GM18519 (cell line): ENCODE measurements around the gene YJU2.
"Not testable (repeated sequence)": the region's sequence is repeated elsewhere in the genome, so short reads cannot be mapped to it uniquely, and the experiment has no call there.

Source experiments
- ATAC-seq: cut with Tn5 transposase; IDR thresholded peaks from one replicate; pipeline ENCODE4 v1.9.1; 2021; ENCODE audit warnings: mild to moderate bottlenecking, moderate library complexity; ENCODE audit not compliant: unreplicated experiment, low FRiP score

The YJU2 gene

GRCh38 chr19:4227771-4228170, 19.1 kb upstream of the YJU2 start:
- no peak for ATAC-seq

DNA sequence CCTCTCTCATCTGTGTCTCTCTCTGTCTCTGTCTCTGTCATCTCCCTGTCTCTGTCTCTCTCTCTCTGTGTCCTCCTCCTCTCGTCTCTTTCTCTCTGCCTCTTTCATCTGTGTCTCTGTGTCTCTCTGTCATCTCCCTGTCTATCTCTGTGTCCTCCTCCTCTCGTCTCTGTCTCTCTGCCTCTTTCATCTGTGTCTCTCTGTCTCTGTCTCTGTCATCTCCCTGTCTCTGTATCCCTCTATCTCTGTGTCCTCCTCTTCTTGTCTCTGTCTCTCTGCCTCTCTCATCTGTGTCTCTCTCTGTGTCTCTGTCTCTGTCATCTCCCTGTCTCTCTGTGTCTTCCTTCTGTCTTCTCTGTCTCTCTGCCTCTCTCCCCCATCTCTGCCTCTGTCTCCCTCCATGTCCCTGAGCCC, 18.1 kb upstream of the YJU2 start:
- no peak for ATAC-seq

DNA sequence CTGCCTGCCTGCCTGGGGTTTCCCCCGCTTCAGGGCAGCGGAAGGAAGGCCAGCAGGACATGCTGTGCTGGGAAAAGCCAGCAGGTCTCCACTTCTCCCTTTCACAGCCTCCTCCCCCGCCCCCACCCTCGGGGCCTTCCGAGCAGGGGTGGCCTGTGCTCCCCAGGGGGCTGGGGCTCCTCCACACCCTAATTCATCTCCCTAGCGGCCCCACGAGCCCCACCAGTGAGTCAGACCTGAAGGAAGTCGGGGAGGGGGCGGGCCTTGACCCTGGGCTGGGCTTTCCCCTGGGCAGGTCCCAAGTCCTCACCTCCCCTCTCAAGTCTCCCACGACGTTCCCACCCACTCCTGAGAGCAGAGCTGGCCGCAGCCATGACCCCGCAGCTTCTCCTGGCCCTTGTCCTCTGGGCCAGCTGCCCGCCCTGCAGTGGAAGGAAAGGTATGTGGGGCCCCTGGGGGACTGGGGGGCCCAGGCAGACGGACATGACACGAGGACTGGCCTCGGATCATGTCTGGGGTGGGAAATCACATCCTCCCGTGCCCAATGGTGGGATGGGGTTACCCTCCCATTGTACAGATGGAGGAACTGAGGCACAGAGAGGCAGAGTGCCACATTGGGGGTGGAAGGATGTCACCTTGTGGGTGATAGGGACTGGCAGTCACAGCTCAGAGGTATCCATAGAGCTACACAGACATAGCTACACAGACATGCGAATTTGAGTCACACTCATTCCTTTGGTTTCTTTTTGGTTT, 17.5 kb upstream of the YJU2 start, which contains the start of gene EBI3:
TSS of gene EBI3 (plus strand) at position 345 of the 753 bp plus-strand sequence. CDS start at position 373, 28 bp downstream.
- ATAC-seq: no peak

DNA sequence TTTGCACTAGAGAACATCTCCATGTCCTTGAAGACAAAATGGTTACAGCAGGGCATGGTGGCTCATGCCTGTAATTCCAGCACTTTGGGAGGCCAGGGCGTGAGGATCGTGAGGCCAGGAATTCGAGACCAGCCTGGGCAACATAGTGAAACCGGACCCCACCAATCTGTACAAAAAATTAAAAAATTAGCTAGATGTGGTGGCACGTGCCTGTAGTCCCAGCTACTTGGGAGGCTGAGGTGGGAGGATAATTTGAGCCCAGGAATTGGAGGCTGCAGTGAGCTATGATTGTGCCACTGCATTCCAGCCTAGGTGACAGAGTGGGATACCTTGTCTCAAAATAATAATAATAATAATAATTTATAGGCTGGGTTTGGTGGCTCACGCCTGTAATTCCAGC, 16.6 kb upstream of the YJU2 start:
- not testable (repeated sequence) for ATAC-seq

GRCh38 chr19:4231521-4231920, 15.4 kb upstream of the YJU2 start:
- not testable (repeated sequence) for ATAC-seq

- ATAC-seq: not testable (repeated sequence)
Observed at GRCh38 chr19:4232139-4232538, 14.7 kb upstream of the YJU2 start.

GRCh38 chr19:4232614-4233281, 14.1 kb upstream of the YJU2 start:
- no peak for ATAC-seq

DNA sequence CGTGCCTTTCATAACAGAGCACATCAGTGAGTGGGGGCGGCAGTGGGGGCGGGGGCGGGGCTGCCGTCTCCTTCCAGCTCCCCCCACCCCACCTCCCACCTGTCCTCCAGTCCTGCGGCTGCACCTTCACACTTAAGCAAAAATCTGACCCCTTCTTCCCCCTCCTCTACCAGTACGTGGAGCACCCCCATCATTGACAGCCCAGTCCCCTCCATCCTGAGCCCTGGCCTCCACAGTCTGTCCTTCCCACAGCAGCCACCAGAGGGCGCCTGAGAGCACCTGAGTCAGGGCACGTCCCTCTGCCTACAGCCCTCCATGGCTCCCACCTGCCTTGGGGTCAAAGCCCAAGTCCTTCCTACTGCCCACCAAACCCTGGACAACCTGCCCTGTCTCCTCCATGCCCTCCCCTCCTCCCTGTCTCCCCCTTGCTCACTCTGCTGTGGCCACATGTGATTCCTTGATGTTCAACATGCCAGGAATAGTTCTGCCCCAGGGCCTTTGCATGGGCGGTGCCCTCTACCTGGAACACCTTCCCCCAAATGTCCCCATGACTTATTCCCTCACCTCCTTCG, 13.5 kb upstream of the YJU2 start:
- ATAC-seq: no peak

DNA sequence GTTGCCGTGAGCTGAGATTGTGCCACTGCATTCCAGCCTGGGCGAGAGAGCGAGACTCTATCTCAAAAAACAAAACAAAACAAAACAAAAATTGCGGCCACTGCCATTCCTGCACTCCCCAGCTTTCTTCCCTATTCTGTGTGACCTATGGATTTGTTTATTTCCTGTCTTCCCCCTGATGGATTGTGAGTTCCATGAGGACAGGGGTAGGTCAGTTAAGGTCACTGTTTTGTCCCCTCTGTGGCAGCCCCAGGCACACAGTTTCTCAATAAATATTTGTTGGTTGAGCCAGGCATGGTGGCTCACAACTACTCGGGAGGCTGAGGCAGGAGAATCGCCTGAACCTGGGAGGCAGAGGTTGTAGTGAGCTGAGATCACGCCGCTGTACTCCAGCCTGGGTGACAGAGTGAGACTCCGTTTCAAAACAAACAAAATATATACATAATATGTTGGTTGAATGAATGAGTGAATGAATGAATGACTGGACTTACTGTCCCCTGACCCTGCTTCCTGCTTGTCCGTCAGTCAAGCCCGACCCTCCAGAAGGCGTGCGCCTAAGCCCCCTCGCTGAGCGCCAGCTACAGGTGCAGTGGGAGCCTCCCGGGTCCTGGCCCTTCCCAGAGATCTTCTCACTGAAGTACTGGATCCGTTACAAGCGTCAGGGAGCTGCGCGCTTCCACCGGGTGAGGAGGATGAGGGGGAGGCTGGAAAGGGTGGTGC, 12.6 kb upstream of the YJU2 start:
- no peak for ATAC-seq

GRCh38 chr19:4234862-4235201, 12.0 kb upstream of the YJU2 start:
- ATAC-seq: no peak

- ATAC-seq: not testable (repeated sequence)
Observed at GRCh38 chr19:4237510-4237909, 9.4 kb upstream of the YJU2 start.

GRCh38 chr19:4238831-4239230, 8.0 kb upstream of the YJU2 start:
- no peak for ATAC-seq

DNA sequence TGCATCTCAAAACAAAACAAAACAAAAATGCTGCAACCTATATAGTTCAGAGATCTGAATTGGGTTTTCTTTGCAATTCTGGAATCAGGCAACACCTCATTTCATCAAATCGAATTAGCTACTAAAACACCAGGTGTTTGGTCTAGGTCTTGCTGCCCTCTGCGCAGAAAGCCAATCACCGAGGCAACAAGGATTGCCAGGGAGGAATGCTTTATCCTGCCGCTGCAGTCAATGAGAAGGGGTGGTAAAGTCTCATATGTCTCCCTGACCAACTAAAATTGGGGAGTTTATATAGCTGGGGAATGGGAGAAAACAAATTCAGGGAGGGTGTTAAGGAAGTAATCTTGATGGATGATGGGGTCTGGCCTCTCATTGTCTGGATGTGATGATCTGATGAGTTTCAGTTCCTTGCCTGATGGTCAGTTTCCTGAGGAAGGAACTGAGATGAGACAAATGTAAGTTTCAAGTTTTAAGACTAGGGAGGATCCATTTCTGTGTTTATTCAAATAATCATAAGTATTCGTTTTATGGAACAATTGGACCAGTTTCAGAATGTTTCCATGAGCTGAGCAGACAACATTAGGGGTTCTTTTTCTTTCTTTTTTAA, 5.0 kb upstream of the YJU2 start:
- ATAC-seq: no peak

DNA sequence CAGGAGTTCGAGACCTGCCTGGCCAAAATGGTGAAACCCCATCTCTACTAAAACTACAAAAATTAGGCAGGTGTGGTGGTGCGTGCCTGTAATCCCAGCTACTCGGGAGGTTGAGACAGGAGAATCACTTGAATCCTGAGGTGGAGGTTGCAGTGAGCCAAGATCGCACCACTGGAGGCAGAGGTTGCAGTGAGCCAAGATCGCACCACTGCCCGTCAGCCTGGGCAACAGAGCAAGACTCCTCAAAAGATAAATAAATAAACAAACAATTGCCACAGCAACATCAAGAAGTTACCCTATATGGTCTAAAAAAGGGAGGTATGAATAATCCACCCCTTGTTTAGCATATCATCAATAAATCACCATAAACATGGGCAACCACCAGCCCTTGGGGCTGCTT, 942 bp upstream of the YJU2 start:
- not testable (repeated sequence) for ATAC-seq

DNA sequence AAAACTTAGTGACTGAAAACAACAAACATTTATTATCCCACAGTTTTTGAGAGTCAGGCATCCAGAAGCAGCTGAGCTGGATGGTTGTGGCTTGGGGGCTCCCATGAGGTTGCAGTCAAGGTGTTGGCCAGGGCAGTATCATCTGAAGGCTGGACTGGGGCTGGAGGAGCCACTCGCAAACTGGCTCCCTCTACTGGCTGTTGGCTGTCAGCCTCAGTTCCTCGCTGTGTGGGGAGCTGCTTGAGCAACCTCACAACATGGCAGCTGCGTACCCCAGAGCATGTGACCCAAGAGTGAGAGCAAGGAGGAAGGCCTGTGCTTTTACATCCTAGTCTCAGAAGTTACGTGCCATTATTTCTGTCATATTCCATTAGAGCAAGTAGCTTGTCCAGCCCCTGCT, 9.7 kb downstream of the YJU2 start:
- no peak for ATAC-seq

- no peak for ATAC-seq
Observed at GRCh38 chr19:4257025-4257424, 10.1 kb downstream of the YJU2 start.

GRCh38 chr19:4258181-4258580, 11.3 kb downstream of the YJU2 start:
- no peak for ATAC-seq

GRCh38 chr19:4260613-4261191, 13.8 kb downstream of the YJU2 start:
- no peak for ATAC-seq

DNA sequence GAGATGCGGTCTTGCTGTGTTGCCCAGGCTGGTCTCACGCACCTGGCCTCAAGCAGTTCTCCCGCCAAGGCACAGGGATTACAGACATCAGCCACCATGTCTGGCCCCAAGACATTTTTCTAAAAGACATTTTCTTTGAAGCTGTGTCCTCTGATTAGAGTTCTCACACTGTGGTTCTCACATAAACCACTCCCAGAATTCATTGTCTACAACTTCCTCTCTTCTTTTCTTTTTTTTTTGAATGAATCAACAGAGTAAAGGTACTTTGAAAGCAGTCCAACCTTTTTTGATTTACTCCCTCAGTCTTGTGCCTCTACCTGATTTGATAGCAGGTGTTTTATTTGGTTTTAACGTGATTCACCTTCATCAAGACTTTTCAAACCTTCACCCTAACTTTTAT, 17.9 kb downstream of the YJU2 start:
- no peak for ATAC-seq

- no peak for ATAC-seq
Observed at GRCh38 chr19:4266253-4267000, 19.5 kb downstream of the YJU2 start.
